WTC11 (cell line): ENCODE measurements around the gene ZNF761. TPM values are rescaled to one million over a fixed set of nuclear protein-coding genes. Genes with fewer than 3 reads are reported as not detected.

ENCODE experiments used
- ATAC-seq: fragments of 200-7000 bp; cut with Tn5 transposase; 2 replicates; pipeline ENCODE4 v1.10.0; 2021; ENCODE audit warnings: mild to moderate bottlenecking, moderate library complexity
- CTCF ChIA-PET: fragments of 300-600 bp; sonication (Branson Sonifier 250); formaldehyde crosslinking; loops from one replicate; lab custom pipeline; 2021; ENCODE audit warnings: antibody characterized with exemption; lab: Charles Lee
- POLR2A ChIA-PET: fragments of 350-600 bp; sonication (Branson Sonifier 250); formaldehyde crosslinking; loops from one replicate; lab custom pipeline; 2021; ENCODE audit warnings: antibody characterized with exemption; lab: Charles Lee
- DNase-seq: peaks from one replicate; pipeline ENCODE4 v3.0.0; 2021; ENCODE audit warnings: low spot score
- H3K27ac Mint-ChIP-seq: 2 replicates; pipeline ENCODE4 v1.8.0; 2021; ENCODE audit warnings: mixed read lengths
- H3K27me3 Mint-ChIP-seq: 2 replicates; pipeline ENCODE4 v1.8.0; 2021; ENCODE audit warnings: low read depth, mild to moderate bottlenecking, moderate library complexity, mixed read lengths
- H3K36me3 Mint-ChIP-seq: 2 replicates; pipeline ENCODE4 v1.8.0; 2021; ENCODE audit warnings: mixed read lengths
- H3K4me1 Mint-ChIP-seq: 2 replicates; pipeline ENCODE4 v1.8.0; 2022; ENCODE audit warnings: mixed read lengths
- H3K4me3 Mint-ChIP-seq: 2 replicates; pipeline ENCODE4 v1.8.0; 2021; ENCODE audit warnings: mild to moderate bottlenecking, moderate library complexity, mixed read lengths
- H3K9me3 Mint-ChIP-seq: 2 replicates; pipeline ENCODE4 v1.8.0; 2021; ENCODE audit warnings: mixed read lengths
- CBFB ChIP-seq: sonication (generic); formaldehyde crosslinking; IDR thresholded peaks from 2 replicates; pipeline ENCODE4 v1.8.1; 2022; ENCODE audit warnings: mild to moderate bottlenecking, low read depth, missing genetic modification reagents
- CREM ChIP-seq: sonication (generic); formaldehyde crosslinking; IDR thresholded peaks from 2 replicates; pipeline ENCODE4 v1.8.1; 2022; ENCODE audit warnings: mild to moderate bottlenecking, missing genetic modification reagents, moderate library complexity
- E2F4 ChIP-seq: sonication (generic); formaldehyde crosslinking; IDR thresholded peaks from 2 replicates; pipeline ENCODE4 v1.8.1; 2022; ENCODE audit warnings: low read depth, mild to moderate bottlenecking, moderate library complexity, missing genetic modification reagents, borderline replicate concordance
- ELF4 ChIP-seq: sonication (generic); formaldehyde crosslinking; IDR thresholded peaks from 2 replicates; pipeline ENCODE4 v1.8.1; 2022; ENCODE audit warnings: low read depth, mild to moderate bottlenecking, moderate library complexity, missing genetic modification reagents
- ERG ChIP-seq: fragments of 250-450 bp; sonication (Bioruptor Pico); IDR thresholded peaks from 2 replicates; pipeline ENCODE4 v1.8.0; 2021; ENCODE audit warnings: mild to moderate bottlenecking
- ETV6 ChIP-seq: sonication (generic); formaldehyde crosslinking; IDR thresholded peaks from 2 replicates; pipeline ENCODE4 v1.8.1; 2022; ENCODE audit warnings: mild to moderate bottlenecking, missing genetic modification reagents
- FOXJ3 ChIP-seq: sonication (generic); formaldehyde crosslinking; IDR thresholded peaks from 2 replicates; pipeline ENCODE4 v1.9.0; 2021; ENCODE audit warnings: missing genetic modification reagents, mild to moderate bottlenecking, borderline replicate concordance
- GRHL2 ChIP-seq: fragments of 250-450 bp; sonication (Bioruptor Pico); IDR thresholded peaks from 2 replicates; pipeline ENCODE4 v1.8.0; 2022; ENCODE audit warnings: mild to moderate bottlenecking, moderate library complexity; ENCODE audit not compliant: insufficient replicate concordance, severe bottlenecking
- HMGXB4 ChIP-seq: sonication (generic); formaldehyde crosslinking; IDR thresholded peaks from 2 replicates; pipeline ENCODE4 v1.8.1; 2023; ENCODE audit warnings: mild to moderate bottlenecking, moderate library complexity, missing genetic modification reagents
- IRF2 ChIP-seq: sonication (generic); formaldehyde crosslinking; IDR thresholded peaks from 2 replicates; pipeline ENCODE4 v1.8.0; 2022; ENCODE audit warnings: low read depth, missing genetic modification reagents, borderline replicate concordance
- MXD4 ChIP-seq: fragments of 250-450 bp; sonication (Bioruptor Pico); IDR thresholded peaks from 2 replicates; pipeline ENCODE4 v1.8.0; 2021; ENCODE audit warnings: mild to moderate bottlenecking, moderate library complexity, borderline replicate concordance
- MYBL2 ChIP-seq: sonication (generic); formaldehyde crosslinking; IDR thresholded peaks from 2 replicates; pipeline ENCODE4 v1.8.1; 2023; ENCODE audit warnings: mild to moderate bottlenecking, moderate library complexity, missing genetic modification reagents
- NFATC4 ChIP-seq: fragments of 250-450 bp; sonication (Bioruptor Pico); IDR thresholded peaks from 2 replicates; pipeline ENCODE4 v1.9.0; 2021; ENCODE audit warnings: mild to moderate bottlenecking
- NFE2L1 ChIP-seq: sonication (generic); formaldehyde crosslinking; IDR thresholded peaks from 2 replicates; pipeline ENCODE4 v1.8.1; 2023; ENCODE audit warnings: missing genetic modification reagents
- NFYB ChIP-seq: sonication (generic); formaldehyde crosslinking; conservative IDR thresholded peaks from 2 replicates; pipeline ENCODE4 v1.8.0; 2022; ENCODE audit warnings: low read depth, missing genetic modification reagents
- OVOL2 ChIP-seq: fragments of 250-450 bp; sonication (Bioruptor Pico); IDR thresholded peaks from 2 replicates; pipeline ENCODE4 v1.9.0; 2021; ENCODE audit warnings: mild to moderate bottlenecking, borderline replicate concordance
- RELA ChIP-seq: sonication (generic); formaldehyde crosslinking; IDR thresholded peaks from 2 replicates; pipeline ENCODE4 v1.8.1; 2022; ENCODE audit warnings: missing genetic modification reagents, mild to moderate bottlenecking, borderline replicate concordance
- SMAD4 ChIP-seq: sonication (generic); formaldehyde crosslinking; IDR thresholded peaks from 2 replicates; pipeline ENCODE4 v1.8.0; 2022; ENCODE audit warnings: mild to moderate bottlenecking, missing genetic modification reagents
- SP1 ChIP-seq: sonication (generic); formaldehyde crosslinking; conservative IDR thresholded peaks from 2 replicates; pipeline ENCODE4 v1.8.1; 2022; ENCODE audit warnings: missing genetic modification reagents
- TEAD1 ChIP-seq: sonication (generic); formaldehyde crosslinking; IDR thresholded peaks from 2 replicates; pipeline ENCODE4 v1.8.0; 2022; ENCODE audit warnings: mild to moderate bottlenecking, missing genetic modification reagents
- USF1 ChIP-seq: sonication (generic); formaldehyde crosslinking; IDR thresholded peaks from 2 replicates; pipeline ENCODE4 v1.8.0; 2022; ENCODE audit warnings: mild to moderate bottlenecking, missing genetic modification reagents
- ZMAT4 ChIP-seq: fragments of 250-450 bp; sonication (Bioruptor Pico); IDR thresholded peaks from 2 replicates; pipeline ENCODE4 v1.9.0; 2021; ENCODE audit warnings: mild to moderate bottlenecking
- ZNF138 ChIP-seq: sonication (generic); formaldehyde crosslinking; conservative IDR thresholded peaks from 2 replicates; pipeline ENCODE4 v1.8.1; 2022; ENCODE audit warnings: mild to moderate bottlenecking, moderate library complexity, missing genetic modification reagents
- ZNF416 ChIP-seq: fragments of 250-450 bp; sonication (Bioruptor Pico); IDR thresholded peaks from 2 replicates; pipeline ENCODE4 v1.9.0; 2021; ENCODE audit warnings: mild to moderate bottlenecking, inconsistent platforms
- ZNF425 ChIP-seq: fragments of 250-450 bp; sonication (Bioruptor Pico); conservative IDR thresholded peaks from 2 replicates; pipeline ENCODE4 v1.9.0; 2021; ENCODE audit warnings: mild to moderate bottlenecking
- ZNF671 ChIP-seq: fragments of 250-450 bp; sonication (Bioruptor Pico); IDR thresholded peaks from 2 replicates; pipeline ENCODE4 v1.8.0; 2021; ENCODE audit warnings: mild to moderate bottlenecking
- total RNA-seq: library from RNA; stranded (reverse); gene quantifications from 3 replicates; pipeline ENCODE4 v1.2.3, GENCODE V29; 2021

The ZNF761 gene
- total RNA-seq, 1 experiment from 2014 or later: 29.7 TPM

GRCh38 chr19:53388904-53389303 is 42.9 kb upstream of the ZNF761 start:
- POLR2A ChIA-PET: no interaction called here
- no peak for DNase-seq
- TF ChIP-seq IRF2 (CRISPR knock-in tag) (no peak), HMGXB4 (CRISPR knock-in tag) (no peak), E2F4 (CRISPR knock-in tag) (no peak), OVOL2 (CRISPR knock-in tag) (no peak), NFATC4 (CRISPR knock-in tag) (no peak)
- H3K36me3 Mint-ChIP-seq: peaks cover 32% of the 10 kb centered on the region
- H3K27me3 Mint-ChIP-seq: no peaks in the 10 kb centered on the region
- H3K4me1 Mint-ChIP-seq: peaks cover 20% of the 10 kb centered on the region
- no peak overlapping the region for H3K4me3 Mint-ChIP-seq
- CTCF ChIA-PET: interaction anchor here (0.6 kb wide), 1 partner anchor 333 kb away, joined by 4 read pairs; no protein-coding TSS in a partner anchor
- ATAC-seq: no peak
- peaks cover 26% of the 10 kb centered on the region for H3K9me3 Mint-ChIP-seq
- no peak overlapping the region for H3K27ac Mint-ChIP-seq

- H3K36me3 Mint-ChIP-seq: peaks cover 25% of the 10 kb centered on the region
- peaks cover 22% of the 10 kb centered on the region for H3K9me3 Mint-ChIP-seq
- no peak for TF ChIP-seq ELF4 (CRISPR knock-in tag)
- TF ChIP-seq FOXJ3 (CRISPR knock-in tag): no peak
- no peak for TF ChIP-seq CBFB (CRISPR knock-in tag)
- TF ChIP-seq NFYB (CRISPR knock-in tag): no peak
- no peak for TF ChIP-seq MXD4 (CRISPR knock-in tag)
- no peak for TF ChIP-seq ZNF671 (CRISPR knock-in tag)
- no peak for TF ChIP-seq SMAD4
- no peak for TF ChIP-seq GRHL2 (CRISPR knock-in tag)
- TF ChIP-seq NFATC4 (CRISPR knock-in tag): no peak
- no peak for TF ChIP-seq MYBL2
- no peak for TF ChIP-seq ZMAT4 (CRISPR knock-in tag)
- TF ChIP-seq ERG (CRISPR knock-in tag): no peak
- peaks cover 26% of the 10 kb centered on the region for H3K4me1 Mint-ChIP-seq
- peak overlapping the region; percentile 61 for H3K4me3 Mint-ChIP-seq
- DNase-seq: no peak
- H3K27me3 Mint-ChIP-seq: no peaks in the 10 kb centered on the region
- POLR2A ChIA-PET: no interaction called here
- CTCF ChIA-PET: interaction anchor here (2.4 kb wide), 1 partner anchor 35 kb away, joined by 10 read pairs; no protein-coding TSS in a partner anchor
- H3K27ac Mint-ChIP-seq: peak overlapping the region; percentile 64
- no peak for ATAC-seq
Measured at GRCh38 chr19:53389571-53389970, 42.2 kb upstream of the ZNF761 start.

- Mint-ChIP-seq H3K27ac (peak overlapping the region; percentile 64), H3K4me3 (peak overlapping the region; percentile 61)
- CTCF ChIA-PET: interaction anchor here (2.4 kb wide), 1 partner anchor 35 kb away, joined by 10 read pairs; no protein-coding TSS in a partner anchor
- TF ChIP-seq CREM (CRISPR knock-in tag) (no peak), ETV6 (CRISPR knock-in tag) (no peak), ZNF138 (CRISPR knock-in tag) (no peak), RELA (no peak), NFE2L1 (CRISPR knock-in tag) (no peak), ZNF425 (no peak), TEAD1 (CRISPR knock-in tag) (no peak), ZNF416 (no peak), SP1 (CRISPR knock-in tag) (no peak), IRF2 (CRISPR knock-in tag) (no peak), USF1 (no peak)
Measured at GRCh38 chr19:53389978-53390377, 41.8 kb upstream of the ZNF761 start.

More at GRCh38 chr19:53389978-53390377, 41.8 kb upstream of the ZNF761 start:
- ATAC-seq (peak; percentile 84), DNase-seq (peak; percentile 96)
- POLR2A ChIA-PET: no interaction called here
- Mint-ChIP-seq H3K4me1 (peaks cover 29% of the 10 kb centered on the region), H3K27me3 (no peaks in the 10 kb centered on the region), H3K36me3 (peaks cover 21% of the 10 kb centered on the region), H3K9me3 (peaks cover 18% of the 10 kb centered on the region)
